SK-N-SH (cell line): ENCODE results near the gene ALDH3A2.

Source experiments
- EP300 ChIP-seq, 2 experiments: IDR thresholded peaks; 2 replicates each; pipeline versions ENCODE4 v1.4.0 to v1.6.1; 2012; ENCODE audit warnings: borderline replicate concordance in 1 of 2, low read depth in 1 of 2, low read length in 1 of 2
- MAX ChIP-seq: IDR thresholded peaks from 2 replicates; pipeline ENCODE4 v1.4.0; 2012; ENCODE audit warnings: low read depth
- MXI1 ChIP-seq: IDR thresholded peaks from 2 replicates; pipeline ENCODE4 v1.6.1; 2012; ENCODE audit warnings: mild to moderate bottlenecking, low read depth, low read length, improper control_type of control experiment
- RCOR1 ChIP-seq: fragments of 150-350 bp; IDR thresholded peaks from 2 replicates; pipeline ENCODE4 v1.6.1; 2017; ENCODE audit warnings: antibody characterized with exemption, low read length
- RFX5 ChIP-seq: IDR thresholded peaks from 2 replicates; pipeline ENCODE4 v1.6.1; 2012; ENCODE audit warnings: mild to moderate bottlenecking, improper control_type of control experiment, low read length
- SIN3A ChIP-seq: IDR thresholded peaks from 2 replicates; pipeline ENCODE4 v1.6.1; 2012; ENCODE audit warnings: low read depth, mild to moderate bottlenecking, low read length, moderate library complexity, borderline replicate concordance
- SMC3 ChIP-seq: IDR thresholded peaks from 2 replicates; pipeline ENCODE4 v1.6.1; 2012; ENCODE audit warnings: low read depth, low read length, improper control_type of control experiment
- YY1 ChIP-seq: IDR thresholded peaks from 2 replicates; pipeline ENCODE4 v1.4.0; 2012; ENCODE audit warnings: low read depth, mild to moderate bottlenecking
- TF ChIP-seq, protein P1 (sequence below): fragments of 200-600 bp; sonication (generic); IDR thresholded peaks from 2 replicates; pipeline ENCODE4 v1.6.1; 2017; ENCODE audit warnings: antibody characterized with exemption, mild to moderate bottlenecking, moderate library complexity

DNA sequence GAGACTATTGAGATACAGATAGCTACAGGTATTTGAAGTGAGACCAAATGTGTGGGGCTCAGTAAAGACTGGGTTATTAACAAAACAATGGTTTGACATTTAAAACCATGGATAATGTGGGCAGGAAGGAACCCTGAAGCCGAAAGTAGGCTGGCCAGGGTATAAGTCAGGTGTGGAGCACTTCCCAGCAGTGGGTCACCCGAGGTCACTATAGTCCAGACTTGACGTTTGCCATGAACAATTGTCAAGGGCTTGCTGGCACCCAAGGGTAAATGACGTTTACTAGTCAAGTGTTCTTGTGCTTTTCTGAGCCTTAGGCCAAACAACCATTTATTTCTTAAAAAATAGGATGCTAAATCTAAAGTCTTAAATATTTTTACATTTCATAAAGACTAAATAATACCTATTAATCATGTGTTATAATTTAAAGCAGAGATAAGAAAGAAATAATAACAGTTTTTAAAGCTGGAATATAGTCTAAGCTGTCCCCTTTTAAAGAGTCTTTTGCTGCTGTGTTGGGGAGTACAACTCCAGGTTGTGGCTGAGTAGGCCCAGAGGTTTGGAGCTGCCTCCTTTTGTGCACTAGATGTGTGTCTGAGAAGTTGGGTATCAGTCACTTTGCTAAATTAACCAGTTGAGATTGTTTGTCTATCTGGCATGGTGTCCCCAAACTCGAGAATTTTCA, 15.7 kb downstream of the ALDH3A2 start:
- TF ChIP-seq, protein P1, sequence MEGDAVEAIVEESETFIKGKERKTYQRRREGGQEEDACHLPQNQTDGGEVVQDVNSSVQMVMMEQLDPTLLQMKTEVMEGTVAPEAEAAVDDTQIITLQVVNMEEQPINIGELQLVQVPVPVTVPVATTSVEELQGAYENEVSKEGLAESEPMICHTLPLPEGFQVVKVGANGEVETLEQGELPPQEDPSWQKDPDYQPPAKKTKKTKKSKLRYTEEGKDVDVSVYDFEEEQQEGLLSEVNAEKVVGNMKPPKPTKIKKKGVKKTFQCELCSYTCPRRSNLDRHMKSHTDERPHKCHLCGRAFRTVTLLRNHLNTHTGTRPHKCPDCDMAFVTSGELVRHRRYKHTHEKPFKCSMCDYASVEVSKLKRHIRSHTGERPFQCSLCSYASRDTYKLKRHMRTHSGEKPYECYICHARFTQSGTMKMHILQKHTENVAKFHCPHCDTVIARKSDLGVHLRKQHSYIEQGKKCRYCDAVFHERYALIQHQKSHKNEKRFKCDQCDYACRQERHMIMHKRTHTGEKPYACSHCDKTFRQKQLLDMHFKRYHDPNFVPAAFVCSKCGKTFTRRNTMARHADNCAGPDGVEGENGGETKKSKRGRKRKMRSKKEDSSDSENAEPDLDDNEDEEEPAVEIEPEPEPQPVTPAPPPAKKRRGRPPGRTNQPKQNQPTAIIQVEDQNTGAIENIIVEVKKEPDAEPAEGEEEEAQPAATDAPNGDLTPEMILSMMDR, result no peak
- TF ChIP-seq SIN3A (no peak), SMC3 (no peak), YY1 (no peak), EP300 (IDR thresholded peaks at IDR 0.05; ENCODE audit: borderline replicate concordance in 1 of 2, low read depth in 1 of 2, low read length in 1 of 2) (no peak), MXI1 (no peak), RFX5 (no peak), RCOR1 (no peak), MAX (no peak)
